Natural killer cell (primary cell): ENCODE measurements around the gene ITPR1. TPM values are rescaled to one million over a fixed set of nuclear protein-coding genes. Genes with fewer than 3 reads are reported as not detected.

Experiments used
- ATAC-seq, 3 donors: fragments of 150-1000 bp in 2 of 3; fragments of 200-7000 bp in 1 of 3; cut with Tn5 transposase; 1 replicate in 1 of 3; 2 replicates in 2 of 3; pipeline ENCODE4 v1.10.0; 2021; ENCODE audit warnings: mild to moderate bottlenecking in 2 of 3, moderate library complexity in 2 of 3
- DNase-seq, 2 donors: peaks; one replicate each; pipeline versions ENCODE4 v3.0.0 to v3.0.0-alpha.2; 2013 to 2021; ENCODE audit warnings: mixed read lengths in 1 of 2
- H3K27ac ChIP-seq: one replicate; pipeline ENCODE4 v1.5.1; 2013; ENCODE audit warnings: mild to moderate bottlenecking, low read length
- H3K27me3 ChIP-seq: one replicate; pipeline ENCODE4 v1.6.1; 2013; ENCODE audit warnings: low read length; ENCODE audit not compliant: control insufficient read depth, insufficient read depth
- H3K36me3 ChIP-seq: one replicate; pipeline ENCODE4 v1.6.1; 2013; ENCODE audit warnings: low read length; ENCODE audit not compliant: control insufficient read depth, insufficient read depth
- H3K4me1 ChIP-seq: one replicate; pipeline ENCODE4 v1.6.1; 2013; ENCODE audit warnings: low read length; ENCODE audit not compliant: control insufficient read depth, insufficient read depth
- H3K4me3 ChIP-seq: one replicate; pipeline ENCODE4 v1.5.1; 2013; ENCODE audit warnings: low read length
- H3K9me3 ChIP-seq: one replicate; pipeline ENCODE4 v1.6.1; 2013; ENCODE audit warnings: low read length; ENCODE audit not compliant: control insufficient read depth, insufficient read depth
- H3K27ac Mint-ChIP-seq, 2 donors: one replicate each; pipeline ENCODE4 v1.8.0; 2022; ENCODE audit warnings: mild to moderate bottlenecking in 2 of 2, mixed read lengths in 2 of 2, moderate library complexity in 1 of 2
- H3K27me3 Mint-ChIP-seq, 2 donors: one replicate each; pipeline ENCODE4 v1.8.0; 2022; ENCODE audit warnings: low read depth in 2 of 2, mixed read lengths in 2 of 2
- H3K36me3 Mint-ChIP-seq: one replicate; pipeline ENCODE4 v1.8.0; 2022; ENCODE audit warnings: mixed read lengths
- H3K4me1 Mint-ChIP-seq, 2 donors: one replicate each; pipeline ENCODE4 v1.8.0; 2022; ENCODE audit warnings: mixed read lengths in 2 of 2
- H3K4me3 Mint-ChIP-seq: one replicate; pipeline ENCODE4 v1.8.0; 2022; ENCODE audit warnings: mild to moderate bottlenecking, moderate library complexity, mixed read lengths
- H3K9me3 Mint-ChIP-seq, 2 donors: one replicate each; pipeline ENCODE4 v1.8.0; 2022; ENCODE audit warnings: mixed read lengths in 2 of 2
- CTCF ChIP-seq: fragments of 200-600 bp; IDR thresholded peaks from one replicate; pipeline ENCODE4 v1.8.0; 2022; ENCODE audit warnings: antibody characterized with exemption
- WGBS: methylation state at CpG from one replicate; pipeline ENCODE4 v1.1.7; 2013; ENCODE audit warnings: missing lambda C conversion rate; ENCODE audit not compliant: insufficient coverage; 5-methylcytosine and 5-hydroxymethylcytosine counted together
- intact Hi-C: fragments of 100-400 bp; cut with micrococcal nuclease; formaldehyde crosslinking; loops from one replicate; pipeline ENCODE4 v1.14.2; 2022
- total RNA-seq, 4 donors: library from RNA; stranded (reverse); fragments of 120-200 nt in 1 of 4; gene quantifications; one replicate each; pipeline versions ENCODE4 v1.2.3 to v1.2.4, GENCODE V29; 2013 to 2022

Gene ITPR1
- total RNA-seq, 3 donors from 2014 or later (not counting 1 experiment from before 2014, with no cell fraction given), result 86.7 to 123 (median 94.8) TPM

GRCh38 chr3:4826237-4827100 lies 333.3 kb downstream of the ITPR1 start:
- Histone ChIP-seq H3K36me3 (no peaks in the 10 kb centered on the region), H3K27me3 (no peaks in the 10 kb centered on the region), H3K9me3 (no peaks in the 10 kb centered on the region), H3K27ac (no peak overlapping the region), H3K4me3 (no peak overlapping the region), H3K4me1 (peaks cover 70% of the 10 kb centered on the region)
- TF ChIP-seq CTCF, result no peak
- Mint-ChIP-seq H3K9me3 (peaks cover 0 to 3% of the 10 kb centered on the region in 2 donors), H3K27ac (peak overlapping the region; percentile 65 to 77), H3K4me3 (no peak overlapping the region), H3K36me3 (peaks cover 8% of the 10 kb centered on the region), H3K27me3 (no peaks in the 10 kb centered on the region), H3K4me1 (peaks cover 84% of the 10 kb centered on the region in 2 donors)
- no peak for DNase-seq
- ATAC-seq, result no peak
- intact Hi-C loops, result no loop called here
- WGBS, result 90% methylated on average over 20 of the region's 20 CpGs

- H3K4me1 ChIP-seq, result peaks cover 70% of the 10 kb centered on the region
- no peaks in the 10 kb centered on the region for H3K36me3 ChIP-seq
- Mint-ChIP-seq H3K27ac (peak overlapping the region; percentile 49 to 77), H3K9me3 (peaks cover 0 to 3% of the 10 kb centered on the region in 2 donors), H3K36me3 (peaks cover 8% of the 10 kb centered on the region), H3K27me3 (no peaks in the 10 kb centered on the region), H3K4me1 (peaks cover 77 to 78% of the 10 kb centered on the region in 2 donors), H3K4me3 (no peak overlapping the region)
- ATAC-seq (no peak), DNase-seq (no peak)
- intact Hi-C loops, result no loop called here
- no peak for TF ChIP-seq CTCF
- H3K27ac ChIP-seq, result no peak overlapping the region
- H3K9me3 ChIP-seq, result no peaks in the 10 kb centered on the region
- no peak overlapping the region for H3K4me3 ChIP-seq
- H3K27me3 ChIP-seq, result no peaks in the 10 kb centered on the region
- WGBS, result 92% methylated on average over 8 of the region's 8 CpGs
These were observed 334.6 kb downstream of the ITPR1 start for GRCh38 chr3:4827767-4828166.

GRCh38 chr3:4828279-4829030 lies 335.3 kb downstream of the ITPR1 start:
- peak overlapping the region; percentile 64 to 97 for H3K27ac Mint-ChIP-seq
- H3K36me3 ChIP-seq, result no peaks in the 10 kb centered on the region
- intact Hi-C loops, result no loop called here
- H3K36me3 Mint-ChIP-seq, result peaks cover 8% of the 10 kb centered on the region
- peaks cover 74 to 77% of the 10 kb centered on the region in 2 donors for H3K4me1 Mint-ChIP-seq
- H3K4me3 ChIP-seq, result no peak overlapping the region
- H3K4me3 Mint-ChIP-seq, result no peak overlapping the region
- H3K27ac ChIP-seq, result no peak overlapping the region
- no peaks in the 10 kb centered on the region for H3K27me3 ChIP-seq
- no peak for TF ChIP-seq CTCF
- no peaks in the 10 kb centered on the region for H3K9me3 ChIP-seq
- no peak for DNase-seq
- peaks cover 0 to 3% of the 10 kb centered on the region in 2 donors for H3K9me3 Mint-ChIP-seq
- 85% methylated on average over 9 of the region's 10 CpGs for WGBS
- no peak for ATAC-seq
- H3K4me1 ChIP-seq, result peaks cover 72% of the 10 kb centered on the region
- no peaks in the 10 kb centered on the region for H3K27me3 Mint-ChIP-seq
